Chondrocyte (in vitro differentiated cells): ENCODE results near the gene TRIM5. TPM values are rescaled to one million over a fixed set of nuclear protein-coding genes. Genes with fewer than 3 reads are reported as not detected.

ENCODE experiments used
- DNase-seq: peaks from one replicate; pipeline ENCODE4 v3.0.0; 2021; ENCODE audit warnings: mixed read lengths, low spot score
- H3K27ac Mint-ChIP-seq: one replicate; pipeline ENCODE4 v1.8.0; 2021; ENCODE audit warnings: mild to moderate bottlenecking, moderate library complexity, mixed read lengths; ENCODE audit not compliant: unreplicated experiment
- H3K27me3 Mint-ChIP-seq: 2 replicates; pipeline ENCODE4 v1.8.0; 2021; ENCODE audit warnings: low read depth, mixed read lengths
- H3K36me3 Mint-ChIP-seq: 2 replicates; pipeline ENCODE4 v1.8.0; 2021; ENCODE audit warnings: low read depth, mixed read lengths
- H3K4me1 Mint-ChIP-seq: 2 replicates; pipeline ENCODE4 v1.8.0; 2021; ENCODE audit warnings: low read depth, mild to moderate bottlenecking, mixed read lengths
- H3K4me3 Mint-ChIP-seq: one replicate; pipeline ENCODE4 v1.8.0; 2021; ENCODE audit warnings: mild to moderate bottlenecking, moderate library complexity, mixed read lengths; ENCODE audit not compliant: unreplicated experiment
- H3K9me3 Mint-ChIP-seq: 2 replicates; pipeline ENCODE4 v1.8.0; 2021; ENCODE audit warnings: low read depth, mixed read lengths
- total RNA-seq: library from RNA; stranded (reverse); gene quantifications from 3 replicates; pipeline ENCODE4 v1.2.1, GENCODE V29; 2021
- TF ChIP-seq, protein P1 (sequence below): fragments of 200-600 bp; sonication (generic); IDR thresholded peaks from 2 replicates; pipeline ENCODE4 v1.5.0; 2021; ENCODE audit warnings: antibody characterized with exemption, mild to moderate bottlenecking, moderate library complexity

The TRIM5 gene
- total RNA-seq, 1 donor from 2014 or later, result 36.2 TPM

DNA sequence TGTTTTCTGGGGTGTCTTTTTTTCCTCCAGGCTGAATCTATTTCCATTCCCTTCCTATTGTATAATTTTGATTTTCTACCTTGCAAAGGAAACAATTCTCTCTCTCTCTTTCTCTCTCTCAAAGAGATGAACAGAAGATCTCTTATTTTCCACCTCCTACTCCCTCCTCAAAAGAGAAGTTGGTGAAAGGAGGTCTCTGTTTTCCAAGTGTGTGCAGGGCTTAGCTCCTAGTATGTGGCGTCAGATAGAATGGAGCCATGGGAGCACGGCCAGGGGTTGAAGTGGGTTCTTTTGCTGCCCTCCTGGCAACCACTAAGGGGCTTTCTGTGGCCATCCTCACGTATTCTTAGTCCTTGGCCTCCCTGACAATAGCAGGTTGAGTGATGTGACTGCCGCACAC is 59.6 kb downstream of the TRIM5 start:
- H3K9me3 Mint-ChIP-seq, result no peaks in the 10 kb centered on the region
- TF ChIP-seq, protein P1, sequence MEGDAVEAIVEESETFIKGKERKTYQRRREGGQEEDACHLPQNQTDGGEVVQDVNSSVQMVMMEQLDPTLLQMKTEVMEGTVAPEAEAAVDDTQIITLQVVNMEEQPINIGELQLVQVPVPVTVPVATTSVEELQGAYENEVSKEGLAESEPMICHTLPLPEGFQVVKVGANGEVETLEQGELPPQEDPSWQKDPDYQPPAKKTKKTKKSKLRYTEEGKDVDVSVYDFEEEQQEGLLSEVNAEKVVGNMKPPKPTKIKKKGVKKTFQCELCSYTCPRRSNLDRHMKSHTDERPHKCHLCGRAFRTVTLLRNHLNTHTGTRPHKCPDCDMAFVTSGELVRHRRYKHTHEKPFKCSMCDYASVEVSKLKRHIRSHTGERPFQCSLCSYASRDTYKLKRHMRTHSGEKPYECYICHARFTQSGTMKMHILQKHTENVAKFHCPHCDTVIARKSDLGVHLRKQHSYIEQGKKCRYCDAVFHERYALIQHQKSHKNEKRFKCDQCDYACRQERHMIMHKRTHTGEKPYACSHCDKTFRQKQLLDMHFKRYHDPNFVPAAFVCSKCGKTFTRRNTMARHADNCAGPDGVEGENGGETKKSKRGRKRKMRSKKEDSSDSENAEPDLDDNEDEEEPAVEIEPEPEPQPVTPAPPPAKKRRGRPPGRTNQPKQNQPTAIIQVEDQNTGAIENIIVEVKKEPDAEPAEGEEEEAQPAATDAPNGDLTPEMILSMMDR, result no peak
- DNase-seq, result no peak
- no peaks in the 10 kb centered on the region for H3K36me3 Mint-ChIP-seq
- peak overlapping the region; percentile 83 for H3K4me3 Mint-ChIP-seq
- H3K4me1 Mint-ChIP-seq, result peaks cover 38% of the 10 kb centered on the region
- H3K27me3 Mint-ChIP-seq, result no peaks in the 10 kb centered on the region
- peak overlapping the region; percentile 50 for H3K27ac Mint-ChIP-seq

DNA sequence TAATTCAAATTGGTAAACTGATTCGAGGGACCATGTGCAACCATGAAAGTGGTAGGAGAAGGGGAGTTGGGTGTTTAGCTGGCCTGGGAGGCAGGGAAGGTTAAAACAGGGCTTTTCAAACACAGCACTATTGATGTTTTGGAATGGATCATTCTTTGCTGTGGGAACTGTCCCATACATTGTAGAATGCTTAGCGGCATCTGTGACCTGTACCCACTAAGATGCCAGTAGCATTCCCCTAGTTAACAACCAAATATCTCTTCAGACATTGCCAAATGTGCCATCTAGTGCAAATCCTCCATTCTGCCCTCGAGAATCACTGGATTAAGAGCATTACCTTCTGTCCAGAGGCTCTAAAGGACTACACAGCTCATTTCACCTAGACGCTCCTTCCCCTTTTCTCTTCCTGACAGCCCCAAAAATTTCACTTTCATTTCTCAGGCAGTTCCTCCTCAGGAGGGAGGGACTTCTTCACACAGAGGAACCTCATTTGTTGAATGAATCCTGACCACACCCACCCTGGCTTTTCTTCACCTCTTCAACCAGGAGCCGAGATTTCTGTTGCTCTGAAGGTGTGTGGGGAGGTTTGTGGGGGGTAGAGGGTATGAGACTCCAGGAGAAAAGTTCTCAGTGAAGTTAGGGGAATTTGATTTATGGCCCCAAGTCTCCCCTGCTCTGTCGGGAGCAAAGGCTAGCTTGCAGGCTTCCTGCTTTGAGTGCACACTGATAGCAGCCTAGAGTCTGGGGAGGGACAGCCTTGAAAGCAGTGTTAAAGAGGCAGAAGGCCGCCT is 60.2 kb downstream of the TRIM5 start, which contains the start of gene TRIM34:
TRIM34 (plus strand) TSS at position 513 of the 791 bp plus-strand sequence. CDS start 7,331 bp downstream, outside the sequence.
- Mint-ChIP-seq H3K9me3 (no peaks in the 10 kb centered on the region), H3K27ac (peak within 1 kb of the TSS; percentile 50), H3K36me3 (no peaks in the 10 kb centered on the region), H3K4me1 (peaks cover 43% of the 10 kb centered on the region), H3K4me3 (peak within 1 kb of the TSS; percentile 83), H3K27me3 (no peaks in the 10 kb centered on the region)
- DNase-seq, result no peak
- TF ChIP-seq, protein P1, result no peak

DNA sequence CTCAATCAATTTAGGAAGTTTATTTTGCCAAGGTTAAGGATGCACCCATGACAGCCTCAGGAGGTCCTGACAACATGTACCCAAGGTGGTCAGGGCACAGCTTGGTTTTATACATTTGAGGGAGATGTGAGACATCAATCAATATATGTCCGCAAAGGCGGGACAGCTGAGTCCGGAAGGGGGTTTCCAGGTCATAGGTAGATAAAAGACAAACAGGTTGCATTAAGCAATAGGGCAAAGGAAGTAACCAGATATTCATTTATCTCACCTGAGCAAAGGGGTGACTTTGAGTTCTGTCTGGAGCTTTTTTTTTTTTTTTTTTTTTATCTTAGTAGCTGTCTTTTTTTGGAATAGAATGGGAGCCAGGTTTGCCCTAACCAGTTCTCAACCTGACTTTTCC is 62.1 kb downstream of the TRIM5 start:
- Mint-ChIP-seq H3K27me3 (no peaks in the 10 kb centered on the region), H3K9me3 (no peaks in the 10 kb centered on the region), H3K4me1 (peaks cover 54% of the 10 kb centered on the region), H3K4me3 (no peak overlapping the region), H3K36me3 (no peaks in the 10 kb centered on the region), H3K27ac (no peak overlapping the region)
- DNase-seq, result no peak
- TF ChIP-seq, protein P1, result no peak

DNA sequence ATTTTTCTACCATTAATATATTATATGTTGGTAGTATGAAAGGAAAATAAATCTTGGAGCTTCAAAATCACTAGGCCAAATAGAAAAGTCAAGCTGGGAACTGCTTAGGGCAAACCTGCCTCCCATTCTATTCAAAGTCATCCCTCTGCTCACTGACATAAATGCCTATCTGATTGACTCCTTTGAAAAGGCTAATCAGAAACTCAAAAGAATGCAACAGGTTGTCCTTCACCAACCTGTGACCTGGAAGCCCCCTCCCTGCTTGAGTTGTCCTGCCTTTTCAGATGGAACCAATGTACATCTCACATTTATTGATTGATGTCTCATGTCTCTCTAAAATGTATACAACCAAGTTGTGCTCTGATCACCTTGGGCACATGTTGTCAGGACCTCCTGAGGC is 63.3 kb downstream of the TRIM5 start:
- TF ChIP-seq, protein P1, result no peak
- Mint-ChIP-seq H3K27me3 (no peaks in the 10 kb centered on the region), H3K9me3 (no peaks in the 10 kb centered on the region), H3K27ac (peak overlapping the region; percentile 81), H3K4me1 (peaks cover 54% of the 10 kb centered on the region), H3K36me3 (no peaks in the 10 kb centered on the region), H3K4me3 (no peak overlapping the region)
- DNase-seq, result no peak

DNA sequence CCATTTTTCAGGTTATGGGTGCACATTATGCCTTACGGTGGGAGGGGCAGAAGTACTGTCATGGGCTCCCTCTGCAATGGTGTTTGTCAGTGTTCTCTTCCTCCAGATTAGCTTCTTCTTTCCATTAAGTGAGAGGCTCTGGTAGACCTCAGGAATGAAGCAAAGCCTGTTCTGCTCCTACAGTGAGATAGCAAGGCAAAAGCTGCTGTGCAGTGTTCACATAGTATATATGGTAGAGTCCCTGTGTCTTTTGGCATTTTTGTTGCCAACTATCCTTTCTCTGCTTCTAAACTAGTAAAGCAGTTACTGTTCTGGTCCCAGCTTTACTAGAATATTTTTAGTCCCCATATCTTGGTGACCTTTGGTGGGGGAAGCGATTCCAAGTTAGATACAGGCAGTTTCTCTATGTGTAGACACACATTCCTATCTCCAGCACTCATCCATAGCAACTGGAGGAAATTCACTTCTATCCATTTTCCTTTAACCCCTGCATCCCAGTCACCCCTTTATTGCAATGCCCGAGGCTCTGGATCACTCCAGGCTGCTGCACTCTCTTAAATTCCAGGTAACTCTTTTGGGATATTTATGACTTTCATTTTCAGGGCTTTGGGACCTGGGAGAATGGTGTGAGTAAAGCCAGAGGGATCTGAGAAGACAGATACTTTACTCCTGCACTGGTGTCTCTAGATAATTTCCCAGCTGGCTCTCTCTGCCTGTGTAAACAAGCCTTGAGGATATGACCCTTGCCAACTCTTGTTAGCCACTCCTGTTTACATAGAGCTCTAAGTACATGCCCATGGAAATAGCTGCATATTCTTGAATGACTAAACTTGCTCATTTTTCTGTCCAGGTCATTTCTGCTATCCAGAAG is 64.0 kb downstream of the TRIM5 start:
- peak overlapping the region; percentile 37 for H3K4me3 Mint-ChIP-seq
- peaks cover 52% of the 10 kb centered on the region for H3K4me1 Mint-ChIP-seq
- H3K27ac Mint-ChIP-seq, result peak overlapping the region; percentile 81
- H3K9me3 Mint-ChIP-seq, result no peaks in the 10 kb centered on the region
- DNase-seq, result no peak
- TF ChIP-seq, protein P1, result no peak
- no peaks in the 10 kb centered on the region for H3K27me3 Mint-ChIP-seq
- H3K36me3 Mint-ChIP-seq, result no peaks in the 10 kb centered on the region
